ENCODE data around the gene DNLZ.
"Not testable (repeated sequence)": the region's sequence is repeated elsewhere in the genome, so short reads cannot be mapped to it uniquely, and the experiment has no call there.

Gene DNLZ

DNA sequence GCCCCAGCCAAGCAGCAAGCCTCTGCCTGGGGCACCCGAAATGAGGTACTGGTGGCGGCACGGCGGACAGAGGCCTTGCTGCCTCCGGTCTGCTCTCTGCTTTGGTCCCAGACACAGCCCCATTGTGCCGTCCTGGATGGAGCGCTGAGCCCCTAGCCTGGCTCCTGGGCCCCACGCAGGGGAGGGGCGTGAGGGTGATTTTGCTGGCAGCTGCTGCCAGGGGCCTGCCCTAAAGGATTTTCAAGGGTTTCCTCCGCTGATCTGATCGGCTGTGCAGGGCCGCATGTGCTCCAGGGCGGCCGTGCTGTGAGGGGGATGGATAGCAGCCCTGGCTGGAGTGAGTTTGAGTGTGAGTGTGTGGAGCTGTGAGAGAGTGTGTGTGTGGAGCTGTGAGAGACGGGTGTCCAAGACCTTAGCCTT, 34.9 kb downstream of the DNLZ start:
- peak; percentile 80 for DNase-seq

DNA sequence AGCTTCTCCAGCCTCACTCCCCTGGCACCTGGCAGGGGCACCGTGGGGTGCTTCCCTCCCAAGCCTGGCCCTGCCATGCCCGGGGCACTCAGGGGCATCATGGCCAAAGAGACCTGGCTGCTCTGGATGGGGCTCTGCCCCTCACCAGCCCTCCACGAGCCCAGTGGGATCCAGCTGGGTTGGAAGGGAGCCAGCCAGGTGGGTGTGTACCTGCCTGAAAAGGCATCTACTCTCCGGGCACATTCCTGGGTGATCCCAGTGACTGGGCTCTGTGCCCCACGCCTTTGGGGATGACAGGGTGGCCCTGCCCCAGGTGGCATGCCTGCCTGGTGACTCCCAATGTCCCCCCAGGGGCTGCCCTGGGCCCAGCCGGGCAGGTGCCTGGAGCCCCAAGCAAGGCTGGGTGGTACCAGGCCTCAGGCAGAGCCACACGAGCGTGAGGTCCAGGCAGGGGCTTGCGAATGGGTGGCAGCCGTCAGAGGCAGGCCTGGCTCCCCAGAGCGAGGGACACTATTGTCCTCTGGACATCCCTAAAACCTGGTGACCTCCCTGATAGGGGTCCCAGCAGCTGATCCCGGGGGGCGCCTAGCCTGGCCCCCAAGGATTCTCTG, 35.4 kb downstream of the DNLZ start:
- no peak for DNase-seq

DNA sequence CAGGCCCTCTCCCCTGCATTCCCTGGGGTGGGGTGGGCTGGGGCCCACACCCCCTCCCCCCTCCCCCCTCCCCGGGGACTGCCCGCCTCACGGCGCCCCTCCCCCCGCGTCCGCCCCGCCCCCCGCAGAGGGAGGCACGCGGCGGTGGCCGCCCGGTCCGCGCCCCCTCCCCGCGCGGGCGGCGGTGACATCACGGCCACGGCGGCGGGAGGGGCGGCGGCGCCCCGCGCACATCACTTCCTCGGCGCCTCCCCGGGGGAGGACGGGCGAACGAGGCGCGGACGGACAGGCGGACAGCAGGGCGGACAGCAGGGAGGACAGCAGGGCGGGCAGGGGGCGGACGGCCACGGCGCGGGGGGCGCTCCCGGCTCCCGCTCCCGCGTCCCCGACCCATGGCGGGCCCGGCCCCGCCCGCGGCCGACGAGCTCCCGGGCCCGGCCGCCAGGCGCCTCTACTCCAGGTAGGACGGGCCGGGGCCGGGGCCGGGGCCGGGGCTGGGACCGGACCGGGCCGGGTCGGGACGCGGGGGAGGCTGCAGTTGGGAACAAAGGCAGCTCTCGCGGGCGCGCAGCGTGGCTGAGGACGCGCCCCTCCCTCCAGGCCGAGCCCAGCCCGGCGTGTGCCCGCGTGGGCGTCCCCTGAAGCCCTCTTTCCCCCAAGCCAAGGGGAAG, 36.1 kb downstream of the DNLZ start, which contains the start of gene GPSM1:
TSS of gene GPSM1 (plus strand) at position 236 of the 671 bp plus-strand sequence. CDS start at position 393, 157 bp downstream.
- DNase-seq, result peak; percentile 78

DNA sequence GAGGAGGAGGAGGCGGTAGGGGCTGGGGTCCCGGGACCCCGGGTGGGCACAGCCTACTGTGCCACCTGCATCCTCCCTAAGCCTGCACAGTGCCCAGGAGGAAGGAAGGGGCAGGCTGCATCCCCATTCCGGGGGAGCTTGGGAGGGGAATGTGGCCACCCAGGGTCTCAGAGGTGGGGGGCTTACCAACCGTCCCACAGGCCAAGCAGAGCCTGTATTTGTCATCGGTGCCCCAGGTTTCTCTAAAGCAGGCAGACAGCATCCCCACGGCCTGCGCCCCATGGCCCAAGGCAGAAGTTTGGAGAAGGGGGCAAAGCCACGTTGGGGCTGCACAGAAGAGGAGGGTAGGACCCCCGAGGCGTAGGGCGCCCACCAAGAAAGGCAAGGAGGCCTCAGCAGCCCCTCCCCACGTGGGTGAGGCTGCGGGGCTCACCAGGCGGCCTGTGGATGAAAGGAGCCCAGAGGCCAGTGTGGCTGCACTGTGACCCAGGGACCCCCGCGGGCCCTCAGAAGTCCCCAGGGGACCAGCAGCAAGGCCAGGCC, 36.7 kb downstream of the DNLZ start:
- DNase-seq, result no peak

DNA sequence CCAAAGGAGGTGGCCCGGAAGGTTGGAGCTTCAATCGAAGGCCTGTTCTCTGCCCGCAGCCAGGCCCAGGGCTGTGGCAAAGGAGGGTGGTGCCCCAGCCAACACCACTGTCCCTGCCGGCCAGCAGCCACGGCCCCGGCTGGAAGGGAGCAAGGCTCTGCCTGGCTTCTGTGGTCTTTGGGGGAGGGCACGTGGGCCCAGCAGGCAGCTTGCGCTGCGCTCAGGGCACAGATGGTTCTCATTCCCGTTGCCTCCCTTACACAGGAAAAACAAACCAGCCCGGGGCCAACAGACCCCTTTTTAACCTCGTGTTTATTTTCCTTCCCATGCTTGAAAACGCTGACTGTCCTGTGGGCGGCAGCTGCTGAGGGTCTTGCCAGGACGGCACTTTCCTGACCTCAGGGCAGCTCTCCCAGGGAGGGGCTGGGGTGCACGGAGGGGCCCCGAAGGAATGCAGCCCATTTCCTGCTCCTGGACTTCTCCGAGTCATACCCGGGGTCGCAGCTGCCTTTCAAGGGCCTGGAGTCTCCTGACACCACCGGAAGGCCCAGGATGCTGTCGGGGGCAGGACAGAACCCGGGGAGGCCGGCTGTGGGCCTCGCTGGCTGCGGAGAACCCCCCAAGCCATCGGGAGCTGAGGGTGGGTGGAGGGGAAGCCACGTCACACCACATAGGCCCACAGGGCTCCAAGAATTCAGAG, 37.3 kb downstream of the DNLZ start:
- DNase-seq, result peak; percentile 87

DNA sequence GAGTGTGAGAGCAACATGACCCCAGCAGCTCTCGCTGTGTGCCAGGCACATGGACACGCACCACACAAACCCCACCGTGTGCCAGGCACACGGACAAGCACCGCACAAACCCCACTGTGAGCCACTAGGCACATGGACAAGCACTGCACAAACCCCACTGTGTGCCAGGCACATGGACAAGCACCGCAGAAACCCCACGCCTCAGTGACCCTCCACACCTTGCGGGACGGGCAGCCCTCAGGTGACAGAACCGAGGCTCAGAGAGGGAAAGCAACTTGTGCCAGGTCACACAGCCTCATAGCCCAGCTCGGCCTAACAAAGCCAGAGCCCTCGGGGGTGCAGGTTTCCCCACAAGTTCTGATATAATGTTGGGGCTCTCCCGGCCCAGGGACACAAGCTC, 38.2 kb downstream of the DNLZ start:
- DNase-seq, result no peak

DNA sequence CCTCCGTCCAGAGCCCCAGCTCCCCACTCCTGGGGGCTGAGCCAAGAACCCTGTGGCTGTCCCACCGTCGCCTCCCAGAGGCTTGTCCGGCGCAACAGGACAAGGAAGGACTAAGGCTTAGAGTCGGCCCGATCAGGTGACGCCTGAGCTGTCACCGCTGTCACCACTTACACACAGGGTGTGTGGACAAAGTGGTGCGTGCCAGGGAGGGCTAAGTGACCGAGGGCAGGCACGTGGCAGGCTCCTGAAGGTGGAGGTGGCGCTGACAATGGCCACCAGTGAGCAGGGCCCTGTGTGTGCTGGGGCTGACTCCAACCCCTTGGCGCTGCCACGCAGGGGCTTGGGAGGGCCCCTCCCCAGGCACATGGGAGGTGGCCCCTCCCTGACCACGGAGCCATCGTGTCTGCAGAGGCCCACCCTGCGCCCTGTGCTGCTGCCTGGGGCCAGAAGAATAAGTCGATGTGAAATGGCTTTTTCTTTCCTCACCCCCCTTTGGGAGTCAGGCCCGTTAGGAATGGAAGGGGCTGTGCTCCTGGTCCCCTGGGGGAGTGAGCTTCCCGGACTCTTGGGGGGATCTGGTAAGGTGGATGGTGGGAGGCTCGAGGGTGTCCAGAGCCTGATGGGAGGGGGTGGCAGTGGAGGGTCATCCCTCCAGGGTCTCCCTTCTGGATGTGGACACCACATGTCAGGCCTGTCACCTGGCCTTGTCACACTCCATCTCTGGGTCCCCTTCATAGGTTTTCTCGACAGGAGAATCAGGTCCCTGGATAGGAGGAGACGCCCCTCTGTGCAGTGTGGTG, 38.8 kb downstream of the DNLZ start:
- no peak for DNase-seq

DNA sequence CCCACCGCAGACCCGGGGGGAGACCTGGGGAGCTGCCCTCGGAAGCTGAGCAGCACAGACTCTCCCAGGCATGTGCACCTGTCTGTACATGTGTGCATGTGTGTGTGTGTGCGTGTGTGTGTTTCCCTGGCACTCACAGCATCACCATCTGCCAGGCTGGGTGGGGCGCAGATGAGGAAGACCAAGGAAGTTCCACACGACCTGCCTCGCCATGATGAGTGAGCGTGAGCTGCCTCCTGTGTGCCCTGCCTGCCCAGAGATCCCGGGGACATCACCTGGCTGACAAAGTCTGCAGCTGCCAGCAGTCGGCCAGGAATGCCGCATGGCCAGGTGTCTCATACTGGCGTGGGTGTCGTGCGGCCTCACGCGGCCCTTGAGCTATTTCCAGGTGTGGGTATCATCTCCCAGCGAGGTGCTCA, 40.2 kb downstream of the DNLZ start:
- no peak for DNase-seq

DNA sequence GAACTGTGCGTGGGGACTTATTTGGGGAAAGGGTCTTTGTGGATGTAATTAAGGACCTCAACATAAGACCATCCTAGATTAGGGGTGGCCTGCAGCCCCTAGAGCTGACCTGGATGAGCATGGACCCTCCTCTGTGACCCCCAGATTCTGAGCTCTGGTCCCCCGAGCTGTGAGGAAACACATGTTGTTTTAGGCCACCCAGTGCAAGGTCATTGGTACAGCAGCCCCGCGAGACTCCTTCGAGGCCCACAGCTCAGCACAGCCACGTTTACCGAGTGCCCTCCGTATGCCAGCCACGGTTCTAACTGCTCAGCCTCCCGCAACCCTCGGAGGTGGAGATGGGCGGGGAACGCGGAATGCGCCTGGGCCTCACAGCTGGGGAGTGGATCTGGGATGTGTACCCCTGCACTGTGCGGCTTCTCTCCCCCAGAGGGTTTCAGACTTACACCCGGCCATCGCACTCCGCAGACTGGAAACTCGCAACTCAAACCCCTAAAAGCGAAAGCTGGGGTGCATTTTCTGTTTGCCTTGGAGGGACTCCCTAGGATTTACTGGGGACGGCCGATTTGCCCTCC, 40.7 kb downstream of the DNLZ start:
- no peak for DNase-seq

DNA sequence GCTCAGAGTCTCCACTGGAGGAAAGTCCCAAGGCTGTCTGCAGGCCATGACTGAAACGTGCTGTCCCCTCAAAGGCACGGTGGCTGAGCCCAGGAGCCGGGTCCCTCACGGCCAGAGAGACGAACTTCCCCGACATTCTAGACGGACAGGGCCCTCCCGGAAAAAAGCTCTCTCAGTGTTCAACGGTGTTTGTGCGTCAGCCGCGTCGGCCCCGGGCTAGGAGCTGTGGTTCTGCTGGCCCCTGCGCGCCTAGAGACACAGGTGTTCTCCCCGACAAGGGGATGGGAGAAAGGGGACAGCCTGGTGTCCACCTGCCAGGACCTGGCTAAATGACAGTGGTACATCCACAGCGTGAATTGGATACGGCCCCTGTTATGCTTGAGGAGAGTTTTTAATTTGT, 42.0 kb downstream of the DNLZ start:
- DNase-seq, result no peak

DNA sequence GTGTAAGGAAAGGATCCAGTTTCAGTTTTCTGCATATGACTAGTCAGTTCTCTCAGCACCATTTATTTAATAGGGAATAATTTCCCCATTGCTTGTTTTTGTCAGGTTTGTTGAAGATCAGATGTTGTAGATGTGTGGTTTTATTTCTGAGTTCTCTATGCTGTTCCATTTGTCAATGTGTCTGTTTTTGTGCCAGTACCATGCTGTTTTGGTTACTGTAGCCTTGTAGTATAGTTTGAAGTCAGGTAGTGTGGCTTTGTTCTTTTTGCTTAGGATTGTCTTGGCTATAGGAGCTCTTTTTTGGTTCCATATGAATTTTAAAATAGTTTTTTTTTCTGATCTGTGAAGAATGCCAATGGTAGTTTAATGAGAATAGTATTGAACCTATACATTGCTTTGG, 42.6 kb downstream of the DNLZ start:
- not testable (repeated sequence) for DNase-seq

DNA sequence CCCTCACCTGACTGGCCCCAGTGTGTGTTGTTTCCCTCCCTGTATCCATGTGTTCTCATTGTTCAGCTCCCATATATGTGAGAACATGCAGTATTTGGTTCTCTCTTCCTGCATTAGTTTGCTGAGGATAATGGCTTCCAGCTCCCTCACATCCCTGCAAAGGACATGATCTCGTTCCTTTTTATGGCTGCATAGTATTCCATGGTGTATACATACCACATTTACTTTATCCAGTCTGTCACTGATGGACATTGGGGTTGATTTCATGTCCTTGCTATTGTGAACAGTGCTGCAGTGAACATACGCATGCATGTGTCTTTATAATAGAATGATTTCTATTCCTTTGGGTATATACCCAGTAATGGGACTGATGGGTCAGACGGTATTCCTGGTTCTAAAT, 43.6 kb downstream of the DNLZ start:
- DNase-seq, result not testable (repeated sequence)

DNA sequence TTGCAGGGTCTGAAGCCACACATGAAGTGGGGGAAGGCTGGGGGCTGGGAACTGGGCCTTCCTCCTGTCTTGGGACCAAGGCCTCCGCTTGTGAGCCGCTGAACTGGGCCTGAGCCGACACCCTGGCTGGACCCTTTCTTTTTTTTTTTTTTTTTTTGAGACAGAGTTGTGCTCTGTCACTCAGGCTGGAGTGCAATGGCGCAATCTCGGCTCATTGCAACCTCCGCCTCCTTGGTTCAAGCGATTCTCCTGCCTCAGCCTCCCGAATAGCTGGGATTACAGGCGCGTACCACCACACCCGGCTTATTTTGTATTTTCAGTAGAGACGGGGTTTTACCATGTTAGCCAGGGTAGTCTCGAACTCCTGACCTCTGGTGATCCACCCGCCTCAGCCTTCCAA, 44.3 kb downstream of the DNLZ start:
- DNase-seq, result not testable (repeated sequence)

DNA sequence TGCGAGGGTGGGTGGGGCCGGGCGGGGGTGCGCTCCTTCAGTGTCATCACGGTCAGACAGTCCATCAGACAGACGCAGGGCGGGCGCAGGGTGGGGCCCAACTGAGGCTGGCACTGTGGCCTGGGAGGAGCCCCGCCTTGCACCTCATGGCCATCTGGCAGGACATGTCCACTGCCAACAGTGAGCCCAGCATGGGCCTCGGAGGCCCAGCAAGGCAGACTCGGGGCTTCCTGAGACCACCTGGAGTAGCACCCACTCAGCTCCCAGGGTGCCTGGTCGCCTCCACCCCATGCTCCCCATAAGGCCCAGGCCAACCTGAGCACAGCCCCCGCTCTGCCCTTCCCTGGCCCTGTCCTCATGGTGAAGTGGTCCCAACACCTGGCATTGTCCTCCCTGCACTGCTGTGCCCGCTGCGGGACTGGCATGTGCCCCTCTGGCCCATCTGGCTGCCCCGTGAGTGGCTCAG, 44.7 kb downstream of the DNLZ start:
- DNase-seq, result no peak

DNA sequence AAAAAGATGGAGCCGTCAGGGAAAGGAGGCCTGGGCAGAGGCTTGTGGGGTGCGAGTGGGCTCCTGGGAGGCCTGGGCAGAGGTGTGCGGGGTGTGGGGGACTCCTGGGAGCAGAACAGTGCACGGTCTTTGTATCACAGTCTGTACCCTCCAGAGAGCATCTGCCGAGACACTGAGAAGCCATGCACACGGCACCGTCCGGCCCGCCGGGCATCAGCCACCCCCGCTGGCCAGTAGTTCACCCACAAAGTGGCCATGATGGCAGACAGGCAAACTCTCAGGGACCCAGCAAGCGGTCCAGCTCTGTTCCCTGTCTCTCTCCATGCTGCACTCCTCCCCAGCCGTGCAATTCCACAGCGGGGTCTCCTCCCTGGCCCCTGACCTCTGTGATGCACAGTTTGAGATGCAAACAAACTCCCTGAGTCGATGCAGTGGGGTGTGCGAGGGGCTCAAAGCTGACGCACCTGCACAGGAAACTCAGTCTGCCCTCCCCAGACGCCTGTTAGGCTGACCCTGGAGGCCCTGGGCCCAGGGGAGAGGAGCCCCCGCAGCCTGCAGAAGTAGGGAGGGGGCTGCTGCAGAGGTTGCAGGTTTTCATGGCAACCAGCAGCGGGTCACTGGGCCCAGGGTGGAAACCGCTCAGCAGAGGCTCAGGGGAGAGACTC, 45.3 kb downstream of the DNLZ start:
- DNase-seq, result no peak

DNA sequence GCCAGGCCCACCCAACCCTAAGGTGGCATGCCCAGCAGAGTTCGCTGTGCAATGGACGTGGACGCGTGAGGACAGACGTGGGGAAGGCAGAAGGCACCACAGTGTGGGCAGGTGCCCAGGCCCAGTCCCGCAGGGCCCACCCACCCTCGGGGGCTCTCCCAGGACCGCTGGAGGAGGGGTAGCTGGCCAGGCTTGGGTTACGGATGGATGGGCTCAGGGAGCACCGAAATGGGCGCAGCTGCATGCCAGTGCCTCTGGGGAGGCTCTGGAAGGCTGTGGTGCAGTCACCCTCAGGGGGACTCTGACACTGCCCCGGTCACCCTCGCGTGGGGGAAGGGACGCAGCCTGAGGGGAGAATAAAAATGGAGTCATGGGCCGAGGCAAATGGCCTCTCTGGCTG, 45.8 kb downstream of the DNLZ start:
- DNase-seq, result no peak

DNA sequence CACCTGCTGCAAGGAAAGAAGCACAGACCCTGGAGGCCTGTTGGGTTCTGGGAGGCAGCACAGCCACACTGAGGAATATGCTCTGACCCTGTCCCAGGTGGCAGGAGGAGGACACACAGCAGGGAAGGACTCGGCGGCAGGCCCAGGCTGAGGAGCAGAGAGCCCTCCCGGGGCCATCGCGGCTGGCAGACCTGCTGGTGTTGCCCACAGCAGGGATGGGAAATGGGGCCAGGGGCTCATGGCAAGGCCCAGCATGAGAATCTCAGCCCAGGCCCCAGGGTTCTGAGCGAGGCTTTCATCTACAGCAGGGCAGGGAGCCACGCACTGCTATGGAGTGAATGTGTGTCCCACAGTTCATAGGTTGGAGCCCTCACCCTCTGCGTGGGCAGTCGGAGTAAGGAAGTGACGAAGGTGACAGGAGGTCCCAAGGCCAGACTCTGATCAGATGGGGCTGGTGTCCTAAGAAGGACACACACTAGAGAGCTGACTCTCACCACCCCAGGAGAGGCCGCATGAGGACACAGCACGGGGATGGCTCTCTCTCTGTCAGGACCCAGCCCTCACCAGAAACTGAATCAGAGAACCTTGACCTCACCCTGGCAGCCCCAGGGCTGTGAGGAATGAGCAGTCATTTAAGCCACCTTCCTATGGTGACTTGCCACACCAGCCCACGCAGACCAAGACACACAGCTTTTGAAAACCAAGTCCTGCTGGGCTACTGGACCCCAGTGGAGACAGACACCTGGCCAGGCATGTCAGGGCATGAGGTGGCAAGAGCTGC, 46.5 kb downstream of the DNLZ start:
- DNase-seq, result no peak

DNA sequence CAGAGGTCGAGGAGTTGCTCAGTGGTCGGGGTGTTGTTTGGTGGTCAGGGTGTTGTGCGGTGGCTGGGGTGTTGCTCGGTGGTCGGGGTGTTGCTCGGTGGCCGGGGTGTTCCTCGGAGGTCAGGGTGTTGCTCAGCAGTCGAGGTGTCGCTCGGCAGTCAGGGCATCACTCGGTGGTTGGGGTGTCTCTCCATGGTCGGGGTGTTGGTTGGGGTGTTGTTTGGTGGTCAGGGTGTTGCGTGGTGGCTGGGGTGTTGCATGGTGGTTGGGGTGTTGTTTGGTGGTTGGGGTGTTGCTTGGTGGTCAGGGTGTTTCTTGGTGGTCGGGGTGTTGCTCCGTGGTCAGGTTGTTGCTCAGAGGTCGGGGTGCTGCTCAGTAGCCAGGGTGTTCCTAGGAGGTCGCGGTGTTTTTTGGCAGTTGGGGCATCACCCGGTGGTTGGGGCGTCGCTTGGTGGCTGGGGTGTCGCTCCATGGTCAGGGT, 47.2 kb downstream of the DNLZ start:
- DNase-seq, result no peak

DNA sequence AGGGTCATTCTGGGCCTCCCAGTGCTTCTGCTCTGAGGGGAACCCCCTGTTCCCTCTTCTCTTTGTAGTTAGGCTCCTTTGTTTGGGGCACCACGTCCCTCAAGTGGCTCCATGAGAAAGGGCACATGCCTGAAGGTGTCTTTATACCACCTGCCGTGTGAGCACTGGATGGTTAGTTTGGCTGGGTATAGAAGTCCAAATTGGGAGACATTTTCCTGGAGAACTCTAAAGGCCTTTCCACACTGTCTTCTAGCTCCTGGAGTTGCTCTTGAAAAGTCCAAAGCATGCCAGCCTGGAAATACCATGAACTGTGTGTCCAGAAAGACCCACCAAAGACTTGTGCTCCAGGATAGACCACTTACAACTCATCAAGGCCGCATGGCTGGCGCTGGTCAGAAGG, 48.6 kb downstream of the DNLZ start:
- DNase-seq, result no peak

DNA sequence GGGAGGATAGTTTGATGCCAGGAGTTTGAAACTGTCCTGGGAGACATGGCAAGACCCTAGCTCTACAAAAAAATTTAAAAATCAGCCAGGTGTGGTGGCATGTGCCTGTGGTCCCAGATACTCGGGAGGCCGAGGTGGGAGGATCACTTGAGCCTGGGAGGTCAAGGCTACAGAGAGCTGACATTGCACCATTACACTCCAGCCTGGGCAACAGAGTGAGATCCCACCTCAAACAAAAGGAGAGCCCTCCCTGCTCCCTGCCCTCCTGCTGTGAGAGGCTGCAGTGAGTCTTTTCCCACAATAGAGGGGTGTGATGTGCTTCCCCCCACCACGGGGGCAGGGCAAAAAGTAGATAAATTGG, 49.5 kb downstream of the DNLZ start:
- DNase-seq, result no peak

All from femur (tissue), 1 donor.